WI38 (cell line): ENCODE data around the gene EWSR1.

Source experiments
- H3K4me3 ChIP-seq: 2 replicates; pipeline ENCODE4 v1.5.1; 2011; ENCODE audit warnings: low read depth, mild to moderate bottlenecking, control low read depth, low read length
- CTCF ChIP-seq: IDR thresholded peaks from 2 replicates; pipeline ENCODE4 v1.5.1; 2012; ENCODE audit warnings: low read depth, mild to moderate bottlenecking, control low read depth, low read length

The EWSR1 gene

DNA sequence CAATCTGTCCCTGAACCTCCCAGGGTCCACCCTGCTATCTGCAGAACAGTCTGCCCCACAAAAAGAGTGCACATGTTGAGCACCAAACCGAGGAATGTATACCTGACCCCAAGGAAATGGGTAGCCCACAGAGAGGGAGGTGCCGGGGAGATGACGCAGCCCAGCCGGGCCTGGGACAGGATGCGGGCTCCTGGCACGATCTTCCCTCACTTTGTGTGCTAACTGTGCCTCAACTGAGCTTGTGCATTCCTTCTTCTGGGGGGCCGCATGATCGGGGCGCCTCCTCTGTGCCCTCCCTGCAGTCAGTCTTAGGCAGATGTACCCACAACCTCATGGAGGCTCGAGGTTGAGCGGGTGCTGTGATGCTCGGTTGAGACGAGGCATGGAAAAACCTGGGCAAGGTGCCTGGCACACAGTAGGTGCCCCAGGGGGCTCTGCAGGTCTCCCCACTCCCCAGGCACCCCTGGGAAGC lies 40.8 kb downstream of the EWSR1 start:
- H3K4me3 ChIP-seq: no peak overlapping the region
- no peak for TF ChIP-seq CTCF

DNA sequence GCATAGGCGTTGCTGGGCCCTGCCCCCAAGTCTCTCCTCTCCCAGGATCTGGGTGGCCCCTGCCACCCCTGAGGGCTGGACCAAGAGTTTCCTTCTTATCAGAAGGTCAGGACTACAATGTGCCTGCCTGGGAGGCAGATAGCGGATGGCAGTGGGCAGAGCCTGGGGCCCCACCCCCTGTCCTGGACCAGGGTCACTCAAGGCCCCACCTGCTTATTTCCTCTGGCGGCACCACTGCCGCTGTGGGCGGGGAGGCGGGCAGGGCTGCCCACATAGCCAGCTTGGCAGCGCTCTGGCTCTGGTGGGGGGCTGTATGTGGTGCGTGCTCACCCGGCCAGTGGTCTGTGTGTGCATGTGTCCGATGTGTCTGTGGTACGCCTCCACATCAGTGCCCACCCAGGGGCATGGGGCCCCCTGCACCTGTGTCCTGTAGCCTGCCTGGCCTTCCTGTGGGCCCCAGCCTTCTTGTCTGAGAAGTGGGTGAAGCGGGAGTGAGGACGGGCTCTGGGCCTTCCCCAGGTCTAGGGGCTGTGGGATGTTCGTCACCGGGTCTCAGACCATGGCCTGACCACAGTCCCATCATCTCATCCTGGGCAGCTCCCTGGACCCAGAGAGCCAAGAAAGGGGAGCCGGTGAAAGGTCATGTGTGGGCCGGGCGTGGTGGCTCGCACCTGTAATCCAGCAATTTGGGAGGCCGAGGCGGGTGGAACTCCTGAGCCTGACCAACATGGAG lies 41.4 kb downstream of the EWSR1 start:
- TF ChIP-seq CTCF: no peak

GRCh38 chr22:29310065-29310862 lies 42.2 kb downstream of the EWSR1 start:
- no peak overlapping the region for H3K4me3 ChIP-seq
- no peak for TF ChIP-seq CTCF

More for the DNA sequence above, 41.4 kb downstream of the EWSR1 start:
- H3K4me3 ChIP-seq: no peak overlapping the region

DNA sequence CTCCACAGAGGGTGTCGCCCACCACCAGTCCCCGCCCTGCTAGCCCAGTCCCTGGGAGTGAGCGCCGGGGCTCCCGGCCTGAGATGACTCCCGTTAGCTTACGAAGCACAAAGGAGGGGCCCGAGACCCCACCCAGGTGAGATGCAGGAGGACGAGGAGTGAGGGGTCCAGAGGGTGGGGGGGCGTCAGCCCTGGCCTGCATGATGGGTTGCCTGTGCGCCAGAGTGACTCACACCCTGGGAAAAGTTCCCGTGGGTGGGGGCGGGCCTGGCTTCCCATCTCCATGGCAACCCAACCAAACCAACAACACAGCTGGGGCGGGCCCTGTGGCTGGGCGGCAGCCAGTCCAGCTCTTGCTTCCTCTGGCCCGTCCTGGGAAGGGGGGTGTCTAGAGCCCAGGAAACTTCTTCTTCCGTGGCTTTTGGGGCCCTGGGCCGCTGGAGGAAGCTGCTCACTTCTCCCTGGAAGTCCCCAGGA lies 42.8 kb downstream of the EWSR1 start:
- no peak overlapping the region for H3K4me3 ChIP-seq
- TF ChIP-seq CTCF: no peak

GRCh38 chr22:29311464-29312217 lies 43.6 kb downstream of the EWSR1 start:
- no peak overlapping the region for H3K4me3 ChIP-seq

More at GRCh38 chr22:29311464-29312217, 43.6 kb downstream of the EWSR1 start:
- TF ChIP-seq CTCF: no peak
